C4-2B (cell line): ENCODE measurements around the gene KCTD8.

ENCODE experiments used
- CTCF ChIP-seq: fragments of 450-650 bp; conservative IDR thresholded peaks from 2 replicates; pipeline ENCODE4 v1.5.1; 2017; ENCODE audit warnings: mild to moderate bottlenecking
- ZFX ChIP-seq: fragments of 450-650 bp; IDR thresholded peaks from 2 replicates; pipeline ENCODE4 v1.6.1; 2017

- TF ChIP-seq CTCF (no peak), ZFX (no peak)
Observed at GRCh38 chr4:44257461-44257860, 191.1 kb downstream of the KCTD8 start.
